ENCODE results near the gene FNDC4.
"Not testable (repeated sequence)": the region's sequence is repeated elsewhere in the genome, so short reads cannot be mapped to it uniquely, and the experiment has no call there.

Gene FNDC4

GRCh38 chr2:27494944-27495554 lies at the start of gene FNDC4:
TSS of gene FNDC4 (minus strand) at chr2:27495200. CDS start at chr2:27494679, 521 bp downstream.
- no peak for DNase-seq

GRCh38 chr2:27544143-27544821 lies 49.3 kb upstream of the FNDC4 start:
- DNase-seq = no peak

GRCh38 chr2:27539649-27540048 lies 44.6 kb upstream of the FNDC4 start:
- not testable (repeated sequence) for DNase-seq

GRCh38 chr2:27538839-27539450 lies 43.9 kb upstream of the FNDC4 start:
- not testable (repeated sequence) for DNase-seq

- no peak for DNase-seq
Measured at GRCh38 chr2:27537287-27537686, 42.3 kb upstream of the FNDC4 start.

- no peak for DNase-seq
Measured at GRCh38 chr2:27531983-27532382, 37.0 kb upstream of the FNDC4 start.

GRCh38 chr2:27527182-27527581 lies 32.2 kb upstream of the FNDC4 start:
- no peak for DNase-seq

- DNase-seq = no peak
Measured at GRCh38 chr2:27522400-27522945, 27.5 kb upstream of the FNDC4 start.

- DNase-seq = no peak
Measured at GRCh38 chr2:27520316-27520715, 25.3 kb upstream of the FNDC4 start.

- DNase-seq = no peak
Measured at GRCh38 chr2:27518782-27519113, 23.7 kb upstream of the FNDC4 start.

GRCh38 chr2:27518113-27518781 lies 23.2 kb upstream of the FNDC4 start:
- no peak for DNase-seq

- no peak for DNase-seq
Measured at GRCh38 chr2:27509326-27509725, 14.3 kb upstream of the FNDC4 start.

- DNase-seq = no peak
Measured at GRCh38 chr2:27507293-27507692, 12.3 kb upstream of the FNDC4 start.

- no peak for DNase-seq
Measured at GRCh38 chr2:27506587-27506986, 11.6 kb upstream of the FNDC4 start.

- no peak for DNase-seq
Measured at GRCh38 chr2:27502142-27502541, 7.1 kb upstream of the FNDC4 start.

GRCh38 chr2:27501042-27501441 lies 6.0 kb upstream of the FNDC4 start:
- no peak for DNase-seq

GRCh38 chr2:27498975-27499374 lies 4.0 kb upstream of the FNDC4 start:
- DNase-seq = no peak

GRCh38 chr2:27497288-27497627 lies 2.3 kb upstream of the FNDC4 start:
- DNase-seq = no peak

- peak; percentile 12 for DNase-seq
Measured at GRCh38 chr2:27496357-27497287, 1.6 kb upstream of the FNDC4 start, which contains the start of gene GCKR. TSS of gene GCKR (plus strand) at chr2:27496839. CDS start at chr2:27496905, 66 bp downstream.

- no peak for DNase-seq
Measured at GRCh38 chr2:27495840-27496356, 898 bp upstream of the FNDC4 start.

- DNase-seq = peak; percentile 13
Measured at GRCh38 chr2:27494284-27494943, 586 bp downstream of the FNDC4 start.

GRCh38 chr2:27493948-27494283 lies 1.1 kb downstream of the FNDC4 start:
- no peak for DNase-seq

All from fibroblast of skin of right quadriceps (primary cell).